Activated T-helper 17 cell treated with anti-CD3 and anti-CD28 coated beads, Interleukin-2, amount 50 U/mL, for 72 hours (primary cell): ENCODE measurements around the gene NKTR. TPM values are rescaled to one million over a fixed set of nuclear protein-coding genes. Genes with fewer than 3 reads are reported as not detected.

Experiments
- ATAC-seq: fragments of 150-1000 bp; cut with Tn5 transposase; replicated peaks from 2 replicates; pipeline ENCODE4 v1.10.0; 2021; ENCODE audit warnings: mild to moderate bottlenecking, moderate library complexity
- H3K27ac Mint-ChIP-seq: one replicate; pipeline ENCODE4 v1.8.0; 2022; ENCODE audit warnings: mixed read lengths
- H3K27me3 Mint-ChIP-seq: one replicate; pipeline ENCODE4 v1.8.0; 2022; ENCODE audit warnings: mixed read lengths
- H3K36me3 Mint-ChIP-seq: one replicate; pipeline ENCODE4 v1.8.0; 2022; ENCODE audit warnings: low read depth, mild to moderate bottlenecking, mixed read lengths
- H3K4me1 Mint-ChIP-seq: one replicate; pipeline ENCODE4 v1.8.0; 2022; ENCODE audit warnings: mixed read lengths
- H3K4me3 Mint-ChIP-seq: one replicate; pipeline ENCODE4 v1.8.0; 2022; ENCODE audit warnings: mild to moderate bottlenecking, mixed read lengths
- H3K9me3 Mint-ChIP-seq: one replicate; pipeline ENCODE4 v1.8.0; 2022; ENCODE audit warnings: mixed read lengths
- total RNA-seq, 2 donors: library from RNA; stranded (reverse); gene quantifications; one replicate each; pipeline ENCODE4 v1.2.3, GENCODE V29; 2022

NKTR gene
- total RNA-seq, 2 donors from 2014 or later: 81.8 to 122 TPM

DNA sequence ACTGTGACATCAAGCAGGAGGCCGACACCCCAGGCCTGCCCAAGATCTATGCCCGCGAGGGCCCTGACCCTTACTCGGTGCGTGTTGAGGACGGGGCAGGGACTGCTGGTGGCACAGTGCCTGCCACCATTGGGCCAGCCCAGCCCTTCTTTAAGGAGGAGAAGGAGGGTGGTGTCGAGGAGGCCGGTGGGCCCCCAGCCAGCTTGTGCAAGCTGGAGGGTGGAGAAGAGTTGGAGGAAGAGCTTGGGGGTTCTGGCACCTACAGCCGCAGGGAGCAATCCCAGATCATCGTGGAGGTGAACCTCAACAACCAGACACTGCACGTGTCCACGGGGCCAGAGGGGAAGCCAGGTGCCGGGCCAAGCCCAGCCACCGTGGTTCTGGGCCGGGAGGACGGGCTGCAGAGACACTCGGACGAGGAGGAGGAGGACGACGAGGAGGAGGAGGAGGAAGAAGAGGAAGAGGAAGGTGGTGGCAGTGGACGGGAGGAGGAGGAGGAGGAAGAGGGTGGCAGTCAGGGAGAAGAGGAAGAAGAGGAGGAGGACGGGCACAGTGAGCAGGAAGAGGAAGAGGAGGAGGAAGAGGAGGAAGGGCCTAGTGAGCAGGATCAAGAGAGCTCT, 58.4 kb downstream of the NKTR start:
- Mint-ChIP-seq H3K36me3 (no peaks in the 10 kb centered on the region), H3K4me1 (no peaks in the 10 kb centered on the region), H3K27me3 (no peaks in the 10 kb centered on the region), H3K9me3 (no peaks in the 10 kb centered on the region), H3K4me3 (no peak overlapping the region), H3K27ac (no peak overlapping the region)
- ATAC-seq: no peak

DNA sequence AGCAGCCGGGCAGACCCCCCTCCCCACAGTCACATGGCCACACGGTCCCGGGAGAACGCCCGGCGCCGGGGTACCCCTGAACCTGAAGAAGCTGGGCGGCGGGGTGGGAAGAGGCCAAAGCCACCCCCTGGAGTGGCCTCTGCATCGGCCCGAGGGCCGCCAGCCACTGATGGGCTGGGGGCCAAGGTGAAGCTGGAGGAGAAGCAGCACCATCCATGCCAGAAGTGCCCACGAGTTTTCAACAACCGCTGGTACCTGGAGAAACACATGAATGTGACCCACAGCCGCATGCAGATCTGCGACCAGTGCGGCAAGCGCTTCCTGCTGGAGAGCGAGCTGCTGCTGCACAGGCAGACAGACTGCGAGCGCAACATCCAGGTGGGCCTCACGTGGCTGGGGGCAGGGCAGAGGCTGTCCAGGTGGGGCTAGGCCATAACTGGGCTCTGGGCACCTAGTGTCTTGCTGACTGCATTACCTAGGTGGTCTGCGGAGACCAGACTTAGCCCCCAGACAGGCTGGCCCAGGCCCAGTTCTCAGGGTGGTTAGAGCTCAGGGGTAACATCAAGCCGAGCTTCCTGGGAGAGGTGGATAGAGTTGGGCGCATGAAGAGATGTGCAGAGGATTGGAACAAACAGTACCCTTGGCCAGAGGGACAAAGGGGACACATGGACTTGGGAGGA, 59.1 kb downstream of the NKTR start:
- no peaks in the 10 kb centered on the region for H3K36me3 Mint-ChIP-seq
- no peaks in the 10 kb centered on the region for H3K27me3 Mint-ChIP-seq
- no peak overlapping the region for H3K4me3 Mint-ChIP-seq
- ATAC-seq: no peak
- H3K9me3 Mint-ChIP-seq: no peaks in the 10 kb centered on the region
- H3K4me1 Mint-ChIP-seq: no peaks in the 10 kb centered on the region
- peak overlapping the region; percentile 23 for H3K27ac Mint-ChIP-seq

GRCh38 chr3:42660131-42660715, 59.7 kb downstream of the NKTR start:
- peak overlapping the region; percentile 23 for H3K27ac Mint-ChIP-seq
- no peaks in the 10 kb centered on the region for H3K27me3 Mint-ChIP-seq

DNA sequence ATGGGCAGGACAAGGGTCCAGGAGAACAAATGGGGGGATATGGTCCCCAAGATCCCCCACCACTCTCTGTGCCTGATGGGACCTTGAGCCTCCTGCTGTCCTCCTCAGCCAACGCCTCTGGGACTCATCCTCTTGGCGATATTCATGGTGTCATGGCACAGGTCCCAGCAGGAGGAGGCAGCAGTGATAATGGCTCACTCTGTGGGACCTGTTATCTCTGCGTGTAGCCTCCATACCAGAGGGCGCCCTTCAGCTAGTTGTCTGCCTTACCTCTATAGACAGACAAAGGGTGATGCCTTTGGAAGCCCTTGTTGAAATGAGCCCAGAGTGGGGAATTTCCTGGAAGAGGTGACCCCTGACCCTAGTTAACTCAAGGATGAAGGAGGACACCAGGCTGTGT, 60.4 kb downstream of the NKTR start:
- Mint-ChIP-seq H3K27ac (peak overlapping the region; percentile 44), H3K4me1 (no peaks in the 10 kb centered on the region), H3K9me3 (no peaks in the 10 kb centered on the region), H3K4me3 (no peak overlapping the region), H3K36me3 (no peaks in the 10 kb centered on the region), H3K27me3 (no peaks in the 10 kb centered on the region)
- peak; percentile 50 for ATAC-seq

More at GRCh38 chr3:42660131-42660715, 59.7 kb downstream of the NKTR start:
- no peaks in the 10 kb centered on the region for H3K9me3 Mint-ChIP-seq
- H3K4me1 Mint-ChIP-seq: no peaks in the 10 kb centered on the region
- ATAC-seq: no peak
- H3K36me3 Mint-ChIP-seq: no peaks in the 10 kb centered on the region
- no peak overlapping the region for H3K4me3 Mint-ChIP-seq

- Mint-ChIP-seq H3K27me3 (no peaks in the 10 kb centered on the region), H3K9me3 (no peaks in the 10 kb centered on the region), H3K4me3 (no peak overlapping the region), H3K36me3 (no peaks in the 10 kb centered on the region), H3K27ac (no peak overlapping the region), H3K4me1 (no peaks in the 10 kb centered on the region)
- ATAC-seq: no peak
These were observed 61.1 kb downstream of the NKTR start for GRCh38 chr3:42661593-42662022.

DNA sequence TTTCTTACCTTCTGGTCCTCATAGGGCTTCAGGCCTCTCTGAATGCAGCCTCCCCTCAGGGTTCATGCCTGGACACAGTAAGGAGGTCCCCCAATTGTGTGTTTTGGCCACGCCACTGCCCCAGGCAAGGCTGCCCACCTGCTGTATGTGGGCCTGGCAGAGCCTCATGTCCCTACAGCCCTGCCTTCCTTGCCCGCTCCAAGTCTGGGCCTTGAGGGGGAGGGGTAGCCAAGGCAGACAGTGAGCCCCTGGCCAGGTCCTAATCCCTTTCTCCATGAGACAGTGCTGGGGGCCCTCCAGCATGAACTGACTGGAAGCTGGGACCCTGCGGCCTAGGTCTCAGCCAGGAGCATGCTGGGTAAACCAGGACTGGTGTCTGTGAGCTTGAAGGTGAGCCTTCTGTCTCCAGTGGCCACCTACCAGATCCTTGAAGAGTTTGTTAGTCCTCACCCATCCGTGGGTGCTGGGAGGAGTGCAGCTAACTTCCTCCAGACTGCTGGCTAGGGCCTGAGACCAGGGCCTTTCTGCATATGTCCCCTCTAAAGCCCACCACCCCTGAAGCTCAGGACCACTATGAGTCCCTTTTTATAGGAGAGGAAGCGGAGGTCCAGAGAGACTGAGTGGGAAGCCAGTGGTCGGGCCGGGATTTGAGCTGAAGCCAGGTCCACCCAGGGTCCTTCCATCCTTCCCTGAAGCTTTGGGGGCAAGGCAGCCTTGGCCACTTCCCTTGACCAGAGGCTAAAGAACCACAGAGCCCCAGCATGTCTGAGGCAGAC, 61.7 kb downstream of the NKTR start:
- Mint-ChIP-seq H3K9me3 (no peaks in the 10 kb centered on the region), H3K27ac (no peak overlapping the region), H3K4me3 (no peak overlapping the region), H3K27me3 (no peaks in the 10 kb centered on the region), H3K4me1 (no peaks in the 10 kb centered on the region), H3K36me3 (no peaks in the 10 kb centered on the region)
- ATAC-seq: no peak

DNA sequence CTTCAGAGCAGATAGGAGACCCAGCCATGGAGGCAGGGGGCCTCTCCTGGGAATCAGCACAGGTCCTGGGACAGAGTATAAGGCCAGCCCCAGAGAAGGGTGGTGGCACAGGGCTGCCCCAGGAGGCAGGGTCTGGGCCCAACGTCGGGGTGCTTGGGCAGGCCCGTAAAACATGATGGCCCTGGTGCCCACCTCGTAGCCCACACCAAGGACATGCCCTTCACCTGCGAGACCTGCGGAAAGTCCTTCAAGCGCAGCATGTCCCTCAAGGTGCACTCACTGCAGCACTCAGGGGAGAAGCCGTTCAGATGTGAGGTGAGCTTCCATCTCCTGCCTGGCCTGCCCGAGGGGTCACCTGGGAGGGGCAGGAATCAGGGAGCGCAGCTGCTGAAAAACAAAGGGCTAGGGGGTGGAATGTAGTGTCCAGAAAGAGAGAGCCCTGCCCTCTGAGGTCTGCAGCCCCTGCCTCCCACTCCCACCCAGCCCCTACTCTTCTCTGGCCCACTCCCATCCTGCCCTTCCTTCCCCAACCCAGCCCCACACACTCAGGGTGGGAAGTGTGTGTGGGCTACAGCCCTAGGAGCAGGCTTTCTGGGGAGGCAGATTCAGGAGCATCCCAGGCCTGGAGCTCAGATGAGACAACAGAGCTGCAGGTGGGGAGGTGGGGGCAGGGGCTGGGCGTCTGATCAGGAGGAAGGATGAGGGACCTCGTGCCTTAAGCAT, 62.5 kb downstream of the NKTR start:
- ATAC-seq: no peak

GRCh38 chr3:42663581-42664437, 63.3 kb downstream of the NKTR start:
- ATAC-seq: no peak
- no peaks in the 10 kb centered on the region for H3K9me3 Mint-ChIP-seq

More for the DNA sequence above, 62.5 kb downstream of the NKTR start:
- Mint-ChIP-seq H3K36me3 (no peaks in the 10 kb centered on the region), H3K27me3 (no peaks in the 10 kb centered on the region), H3K4me3 (no peak overlapping the region), H3K9me3 (no peaks in the 10 kb centered on the region), H3K27ac (no peak overlapping the region), H3K4me1 (no peaks in the 10 kb centered on the region)

DNA sequence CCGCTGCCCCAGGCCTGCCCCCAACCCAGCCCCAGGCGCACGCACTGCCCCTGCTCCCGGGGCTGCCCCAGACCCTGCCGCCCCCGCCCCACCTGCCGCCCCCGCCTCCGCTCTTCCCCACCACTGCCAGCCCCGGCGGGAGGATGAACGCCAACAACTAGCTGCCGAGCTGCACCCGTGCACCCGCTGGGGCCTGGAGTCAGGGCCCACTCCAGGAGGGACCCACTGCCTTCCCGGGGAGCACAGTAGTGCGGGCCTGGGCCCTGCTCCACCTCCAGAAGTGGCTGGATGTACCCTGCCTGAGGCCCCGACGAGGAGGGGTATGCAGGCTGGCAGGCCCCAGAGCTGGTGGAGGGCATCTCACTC, 63.9 kb downstream of the NKTR start:
- Mint-ChIP-seq H3K4me1 (no peaks in the 10 kb centered on the region), H3K9me3 (no peaks in the 10 kb centered on the region), H3K27me3 (no peaks in the 10 kb centered on the region), H3K36me3 (no peaks in the 10 kb centered on the region), H3K27ac (no peak overlapping the region), H3K4me3 (no peak overlapping the region)
- ATAC-seq: no peak

More at GRCh38 chr3:42663581-42664437, 63.3 kb downstream of the NKTR start:
- H3K27ac Mint-ChIP-seq: no peak overlapping the region
- H3K36me3 Mint-ChIP-seq: no peaks in the 10 kb centered on the region
- no peaks in the 10 kb centered on the region for H3K27me3 Mint-ChIP-seq
- H3K4me1 Mint-ChIP-seq: no peaks in the 10 kb centered on the region
- H3K4me3 Mint-ChIP-seq: no peak overlapping the region

DNA sequence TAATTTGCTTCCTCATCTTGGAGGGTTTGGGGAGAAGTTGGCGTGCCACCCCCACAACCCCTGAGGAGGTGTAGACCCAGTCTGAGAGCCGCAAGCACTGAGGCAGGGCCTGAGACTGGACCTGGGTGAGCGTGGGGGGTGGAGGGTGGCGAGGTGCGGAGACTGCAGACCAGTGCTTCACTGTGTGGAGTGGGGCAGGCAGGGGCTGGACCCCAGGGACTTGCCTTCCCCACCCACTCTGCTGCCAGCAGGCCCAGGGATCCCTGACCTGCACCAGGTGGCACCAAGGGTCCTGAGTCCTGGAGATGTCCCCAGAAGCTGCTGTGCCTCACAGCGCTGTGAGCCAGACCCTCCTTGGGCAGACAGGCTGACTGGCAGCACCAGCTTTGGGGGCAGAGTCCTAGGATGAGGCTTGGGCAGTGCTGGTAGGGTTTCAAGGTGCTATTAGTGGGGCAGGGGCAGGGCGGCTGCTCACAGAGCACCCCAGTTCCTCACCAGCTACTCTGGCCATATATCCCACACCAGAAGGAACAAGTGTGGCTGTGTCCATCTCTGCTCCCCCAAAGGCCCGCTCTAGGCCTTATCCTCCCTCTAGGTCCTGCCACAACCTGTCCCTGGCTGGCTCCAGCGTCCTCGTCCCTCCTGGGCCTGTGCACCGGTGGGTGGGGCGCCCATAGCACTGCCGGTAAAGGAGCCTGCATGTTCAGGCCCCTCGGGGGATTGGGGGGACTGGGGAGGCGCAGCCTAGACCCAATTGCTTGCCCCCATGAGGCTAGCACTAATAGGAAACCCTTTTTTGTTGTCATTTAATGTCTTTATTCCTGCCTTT, 64.8 kb downstream of the NKTR start:
- no peak overlapping the region for H3K27ac Mint-ChIP-seq
- H3K36me3 Mint-ChIP-seq: no peaks in the 10 kb centered on the region
- H3K4me3 Mint-ChIP-seq: no peak overlapping the region
- H3K27me3 Mint-ChIP-seq: no peaks in the 10 kb centered on the region
- no peaks in the 10 kb centered on the region for H3K4me1 Mint-ChIP-seq
- no peaks in the 10 kb centered on the region for H3K9me3 Mint-ChIP-seq
- no peak for ATAC-seq

GRCh38 chr3:42666022-42666421, 65.5 kb downstream of the NKTR start:
- H3K27me3 Mint-ChIP-seq: no peaks in the 10 kb centered on the region
- no peaks in the 10 kb centered on the region for H3K36me3 Mint-ChIP-seq
- no peak for ATAC-seq
- no peak overlapping the region for H3K27ac Mint-ChIP-seq
- no peak overlapping the region for H3K4me3 Mint-ChIP-seq
- H3K4me1 Mint-ChIP-seq: no peaks in the 10 kb centered on the region
- H3K9me3 Mint-ChIP-seq: no peaks in the 10 kb centered on the region

DNA sequence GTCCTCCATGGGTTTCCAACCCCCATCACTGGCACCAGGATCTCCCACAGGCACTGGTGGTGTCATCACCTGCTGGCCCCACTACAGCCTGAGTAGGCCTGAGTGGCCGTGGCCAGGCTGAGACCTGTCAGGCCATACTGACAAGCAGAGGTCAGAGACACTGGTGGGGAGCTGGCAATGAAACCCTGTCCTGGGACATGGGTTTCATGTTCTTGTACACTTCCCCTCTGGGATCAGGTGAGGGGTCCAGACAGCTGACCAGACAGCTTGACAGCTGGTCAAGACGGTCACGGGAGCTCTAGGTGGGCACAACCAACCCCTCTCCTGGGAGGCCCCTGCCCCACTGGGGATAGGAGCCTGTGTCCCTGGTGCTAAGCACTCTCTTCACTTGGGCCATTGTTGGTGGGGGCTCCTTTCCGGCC, 66.1 kb downstream of the NKTR start:
- Mint-ChIP-seq H3K27me3 (no peaks in the 10 kb centered on the region), H3K27ac (no peak overlapping the region)

GRCh38 chr3:42667096-42667522, 66.6 kb downstream of the NKTR start:
- Mint-ChIP-seq H3K9me3 (no peaks in the 10 kb centered on the region), H3K27me3 (no peaks in the 10 kb centered on the region), H3K27ac (no peak overlapping the region), H3K36me3 (no peaks in the 10 kb centered on the region), H3K4me3 (no peak overlapping the region), H3K4me1 (no peaks in the 10 kb centered on the region)
- ATAC-seq: no peak

More for the DNA sequence above, 66.1 kb downstream of the NKTR start:
- no peaks in the 10 kb centered on the region for H3K36me3 Mint-ChIP-seq
- ATAC-seq: no peak
- no peak overlapping the region for H3K4me3 Mint-ChIP-seq
- H3K9me3 Mint-ChIP-seq: no peaks in the 10 kb centered on the region
- H3K4me1 Mint-ChIP-seq: no peaks in the 10 kb centered on the region
